GM18867 (cell line): ENCODE data around the gene SCN10A.
A peak's percentile ranks its signal among the peaks of the same experiment; 100 is the strongest.

Experiments
- ATAC-seq: cut with Tn5 transposase; IDR thresholded peaks from one replicate; pipeline ENCODE4 v1.9.1; 2021; ENCODE audit warnings: mild to moderate bottlenecking, moderate library complexity; ENCODE audit not compliant: unreplicated experiment

Gene SCN10A

DNA sequence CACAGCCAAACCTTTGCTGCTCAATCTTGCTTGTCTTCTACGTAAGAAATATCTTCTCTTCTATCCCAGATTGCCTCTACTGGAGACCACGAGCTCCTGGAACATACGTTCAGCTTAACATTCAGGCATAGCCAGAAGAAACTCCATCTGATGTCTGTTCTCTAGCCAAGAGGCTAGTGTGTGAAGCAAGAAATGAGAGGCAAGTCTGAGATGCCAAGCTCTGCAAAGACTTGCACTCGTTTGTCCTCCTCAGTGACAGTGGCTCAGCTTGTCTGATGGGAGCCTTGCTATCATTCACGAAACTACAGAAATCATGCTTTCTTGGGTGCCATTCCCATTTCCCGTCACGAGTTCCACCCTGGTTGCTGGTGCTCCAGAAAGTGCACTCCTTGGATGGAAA lies at the start of gene SCN10A:
SCN10A (minus strand) TSS at position 192 of the 400 bp plus-strand sequence. CDS start 22,207 bp downstream, outside the sequence.
- no peak for ATAC-seq

DNA sequence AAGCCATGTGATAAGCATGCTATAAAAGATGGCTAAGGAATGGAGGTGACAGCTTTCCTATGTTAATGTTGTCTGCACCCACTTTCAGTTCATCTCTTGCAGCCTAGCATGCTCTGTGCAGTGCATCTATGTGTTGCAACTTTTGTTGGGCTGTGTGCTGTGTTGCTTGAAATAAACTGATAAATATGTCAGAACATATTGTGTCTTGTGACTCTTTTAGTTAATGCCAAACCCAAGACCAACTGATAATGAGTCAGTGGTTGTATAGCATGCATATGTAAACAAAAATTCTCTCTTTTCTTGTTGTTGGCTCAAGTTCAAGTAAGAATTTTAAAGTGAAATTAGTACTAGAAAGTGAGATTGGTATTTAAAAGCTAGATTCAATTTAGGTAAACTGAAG lies 37.0 kb upstream of the SCN10A start:
- no peak for ATAC-seq

DNA sequence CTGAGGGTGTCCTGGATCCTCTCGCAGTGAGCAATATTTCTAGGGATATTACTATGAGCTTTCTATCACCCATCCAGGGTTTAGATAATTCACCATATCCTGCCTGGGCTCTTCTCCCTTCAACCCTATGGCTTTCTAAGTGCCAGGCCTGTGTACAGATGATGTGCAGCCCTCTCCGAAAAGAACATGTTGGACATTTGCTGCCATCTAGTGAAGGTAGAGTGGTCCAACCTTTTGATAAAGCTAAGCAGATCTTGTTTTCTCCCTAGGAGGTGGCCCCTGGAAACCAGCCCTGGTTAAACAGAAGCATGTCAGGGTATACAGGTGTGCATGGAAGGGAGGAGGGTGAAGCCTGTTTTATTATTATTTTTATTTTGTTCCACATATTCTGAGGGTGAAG lies 27.9 kb upstream of the SCN10A start:
- no peak for ATAC-seq

DNA sequence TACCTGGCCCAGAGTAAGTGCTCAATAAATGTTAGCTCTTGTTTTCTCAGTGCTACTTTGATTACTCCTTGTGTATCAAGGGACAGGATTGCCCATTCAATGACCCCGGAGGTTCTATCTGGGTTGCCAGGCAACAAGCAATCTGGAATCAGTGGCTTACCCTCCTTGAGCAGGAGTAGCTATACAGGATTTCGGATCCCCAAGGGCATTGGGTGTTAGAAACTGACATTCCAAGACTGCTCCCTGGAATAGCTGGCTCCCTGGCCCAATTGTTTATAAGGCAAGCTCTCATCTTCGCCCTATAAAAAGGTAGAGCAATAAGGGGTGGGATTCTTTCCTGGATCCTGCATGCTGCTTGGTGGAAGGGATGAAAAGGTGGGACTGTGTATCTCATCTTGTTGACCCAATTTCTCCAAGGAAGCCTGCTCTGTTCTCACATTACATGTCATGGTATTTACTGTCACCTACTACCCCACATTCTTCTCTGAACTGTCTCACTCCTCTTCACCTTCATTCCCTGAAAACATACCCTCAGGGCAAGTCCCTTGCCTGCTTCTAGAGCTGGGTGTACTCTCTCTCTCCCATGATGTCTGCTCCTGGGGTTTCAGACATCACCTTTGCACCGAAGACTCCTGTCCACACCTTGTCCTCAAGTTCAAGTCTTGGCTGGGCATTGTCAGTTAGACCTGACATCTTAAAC lies 26.4 kb upstream of the SCN10A start:
- ATAC-seq = no peak

DNA sequence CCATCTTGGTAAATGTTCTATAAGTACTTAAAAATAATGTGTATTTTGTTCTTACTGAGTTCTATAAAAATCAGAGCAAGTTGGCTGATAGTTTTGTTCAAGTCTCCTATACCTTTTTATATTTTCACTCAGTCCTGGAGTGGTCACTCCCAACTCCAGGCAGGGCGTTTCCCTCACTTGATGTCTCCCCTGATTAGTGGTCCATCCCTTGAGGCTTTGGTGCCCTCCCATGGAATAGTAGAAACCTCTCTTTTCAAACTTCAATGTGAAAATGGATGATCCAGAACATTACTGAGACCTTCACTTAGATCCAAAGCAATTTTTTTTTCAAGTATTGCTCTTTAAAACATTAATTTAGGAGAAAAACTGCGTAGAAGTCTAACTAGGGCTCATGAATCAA lies 25.0 kb upstream of the SCN10A start:
- ATAC-seq = no peak

DNA sequence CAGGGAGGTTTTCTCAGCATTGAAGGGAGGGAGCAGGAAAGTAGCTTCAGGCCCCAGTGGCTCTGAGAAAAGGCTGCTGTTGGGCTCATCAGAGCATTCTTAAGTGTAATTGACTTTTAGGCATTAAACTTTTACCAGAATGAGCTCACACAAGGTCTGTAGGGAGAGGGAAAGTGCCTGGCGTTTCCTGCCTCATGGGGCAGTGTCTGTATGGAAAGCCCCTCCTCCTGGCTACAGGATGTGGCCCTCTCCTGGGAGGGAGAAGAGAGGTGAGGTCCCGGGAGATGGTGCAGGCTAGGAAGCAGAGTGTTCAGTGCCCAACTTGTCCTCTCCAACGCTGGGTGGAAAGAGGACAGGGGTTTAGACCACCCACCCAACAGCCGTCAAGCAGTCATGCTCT lies 21.3 kb upstream of the SCN10A start:
- ATAC-seq = no peak

DNA sequence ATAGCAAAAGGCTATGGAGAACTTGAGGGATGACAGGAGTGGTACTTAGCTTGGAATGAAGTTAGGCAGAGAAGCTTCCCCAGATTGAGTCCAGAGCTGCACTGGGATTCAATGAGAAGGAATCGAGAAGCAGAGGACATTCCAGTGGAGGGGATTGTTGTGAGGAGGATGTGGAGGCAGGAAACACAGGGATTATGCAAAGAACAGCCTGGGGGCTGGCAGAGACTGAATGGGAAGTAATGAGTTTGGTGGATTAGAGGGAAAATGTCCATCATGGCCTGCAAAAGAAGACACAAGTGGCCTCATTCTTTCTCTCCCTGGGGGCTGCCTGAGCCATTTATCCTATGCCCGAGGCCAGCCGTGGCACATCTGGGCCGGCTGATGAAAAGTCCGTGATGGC lies 20.5 kb upstream of the SCN10A start:
- ATAC-seq = no peak

DNA sequence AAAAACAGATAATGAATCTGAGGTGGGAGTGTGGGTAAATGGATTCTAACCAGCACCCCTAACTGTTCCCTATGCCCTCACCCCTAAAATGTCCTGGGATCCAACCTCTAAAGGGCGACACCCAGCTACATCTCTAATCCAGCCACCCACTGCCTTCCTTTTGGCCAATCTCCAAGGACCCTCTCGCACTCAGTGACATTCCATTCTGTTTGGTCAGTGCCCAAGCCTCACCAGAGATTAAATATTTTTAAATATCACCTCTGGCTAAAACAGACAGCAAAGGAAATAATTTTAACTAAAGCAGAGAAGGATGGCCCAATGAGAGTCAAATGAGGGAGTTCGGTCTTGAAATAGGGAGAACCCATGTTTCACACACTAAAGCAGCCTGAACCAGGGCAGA lies 19.9 kb upstream of the SCN10A start:
- ATAC-seq = no peak

DNA sequence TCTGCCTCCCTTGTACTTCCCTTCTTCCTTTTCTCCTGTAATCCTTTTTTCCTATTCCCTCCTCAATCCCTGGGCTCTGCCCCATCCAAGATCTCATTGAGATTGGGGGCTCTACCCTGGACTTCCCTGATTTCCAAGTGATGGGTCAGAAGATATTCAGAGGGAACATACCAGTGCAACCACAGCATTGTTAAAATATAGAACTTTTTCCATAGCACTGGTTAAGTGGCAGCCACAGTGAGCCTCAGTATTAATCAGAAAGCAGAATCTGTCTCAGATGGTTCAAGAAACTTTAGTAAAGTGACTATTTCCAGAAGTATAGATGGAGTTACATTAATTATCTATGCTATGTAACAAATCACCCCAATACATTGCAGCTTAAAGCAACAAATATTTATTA lies 18.7 kb upstream of the SCN10A start:
- no peak for ATAC-seq

DNA sequence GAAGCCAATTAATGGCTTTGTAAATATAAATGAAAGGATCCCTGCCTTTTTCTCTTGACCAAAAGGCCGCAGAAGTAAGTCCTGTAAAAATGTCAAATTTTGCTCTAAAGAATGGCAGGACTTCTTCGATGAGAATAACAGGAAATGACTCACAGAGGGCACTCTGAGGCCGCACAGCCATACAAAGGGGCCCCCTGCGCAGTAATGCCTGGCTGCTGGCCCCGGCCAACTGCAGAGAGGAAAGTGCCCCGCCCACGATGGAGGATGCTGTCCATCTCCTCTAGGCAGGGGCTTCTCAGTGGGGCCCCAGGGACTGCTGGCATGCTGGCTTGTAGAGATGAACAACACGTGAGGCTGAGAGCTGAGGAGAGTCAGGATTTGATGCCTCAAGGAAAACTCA lies 18.1 kb upstream of the SCN10A start:
- peak; percentile 39 for ATAC-seq

DNA sequence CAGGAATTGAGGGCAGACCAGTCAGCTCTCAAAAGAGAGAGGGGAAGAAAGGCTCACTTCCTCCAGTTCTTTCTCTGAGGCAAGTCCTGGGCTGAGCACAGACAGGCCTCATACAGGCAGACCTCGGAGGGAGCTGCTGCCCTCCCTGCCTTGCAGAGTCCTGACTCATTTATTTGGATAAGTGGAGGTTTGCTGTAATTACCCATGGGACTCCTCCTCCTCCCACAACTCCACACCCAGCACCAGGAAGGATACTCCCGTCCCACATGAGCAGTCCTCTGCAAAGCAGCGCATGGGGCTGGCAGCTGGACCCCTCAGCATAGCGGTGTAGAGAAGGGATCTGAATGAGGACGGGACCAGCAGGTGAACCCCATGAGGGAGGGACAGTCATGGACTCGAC lies 13.4 kb upstream of the SCN10A start:
- no peak for ATAC-seq

DNA sequence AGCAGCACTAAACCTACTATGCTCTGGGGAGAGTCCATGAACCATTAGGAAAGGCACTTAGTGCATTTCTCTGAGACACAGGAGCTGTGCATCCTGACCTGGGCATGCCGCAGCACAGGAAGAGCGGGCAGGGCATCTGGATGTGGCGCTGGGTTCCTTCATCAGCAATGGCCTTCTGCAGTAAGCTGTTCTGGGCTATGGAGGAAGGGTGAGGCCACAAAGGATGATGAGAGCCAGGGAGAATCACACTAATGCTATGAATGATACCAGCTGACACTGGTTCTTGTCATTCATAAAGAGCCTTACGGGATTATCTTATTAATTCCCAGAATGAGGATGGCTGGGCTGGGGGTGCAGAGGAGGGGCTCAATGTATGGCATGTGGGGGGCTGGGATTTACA lies 12.7 kb upstream of the SCN10A start:
- no peak for ATAC-seq

DNA sequence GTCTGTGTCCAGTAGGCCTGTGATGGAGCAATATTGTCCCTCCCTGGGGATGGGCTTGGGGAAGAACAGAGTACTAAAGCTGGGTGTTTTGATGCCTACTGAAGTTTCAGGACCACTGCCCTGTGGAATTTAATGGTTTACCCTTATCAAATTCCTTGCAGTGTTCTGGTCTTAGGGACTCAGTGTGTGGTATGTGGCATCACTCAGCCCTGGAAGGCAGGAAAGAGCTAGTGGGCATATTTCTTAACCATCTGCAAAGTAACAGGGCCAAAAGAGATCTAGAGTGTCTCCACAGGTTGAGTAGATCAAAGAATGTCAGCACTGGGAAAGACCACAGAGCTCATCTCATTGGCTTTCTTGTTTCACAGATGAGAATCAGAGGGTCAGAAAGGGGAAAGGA lies 11.8 kb upstream of the SCN10A start:
- no peak for ATAC-seq

DNA sequence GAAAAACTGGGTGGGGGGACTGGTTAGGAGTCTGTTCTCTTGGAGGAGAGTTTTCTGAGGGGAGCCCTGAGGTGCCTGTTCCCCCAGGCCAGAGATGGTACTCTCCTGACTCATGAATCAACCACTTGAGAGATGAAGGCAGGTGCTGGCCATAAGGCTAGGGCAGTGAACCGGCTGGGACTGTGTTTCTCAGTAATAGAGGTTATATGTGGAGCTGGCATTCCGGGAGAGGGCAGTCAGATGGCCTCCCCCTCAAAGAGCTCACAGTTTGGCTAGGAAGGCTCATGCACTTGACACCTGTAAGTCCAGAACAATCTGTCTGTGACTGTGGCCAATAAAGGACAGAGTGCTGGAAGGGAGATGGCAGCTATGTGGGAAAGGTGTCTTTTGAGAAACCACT lies 10.0 kb upstream of the SCN10A start:
- ATAC-seq = no peak

DNA sequence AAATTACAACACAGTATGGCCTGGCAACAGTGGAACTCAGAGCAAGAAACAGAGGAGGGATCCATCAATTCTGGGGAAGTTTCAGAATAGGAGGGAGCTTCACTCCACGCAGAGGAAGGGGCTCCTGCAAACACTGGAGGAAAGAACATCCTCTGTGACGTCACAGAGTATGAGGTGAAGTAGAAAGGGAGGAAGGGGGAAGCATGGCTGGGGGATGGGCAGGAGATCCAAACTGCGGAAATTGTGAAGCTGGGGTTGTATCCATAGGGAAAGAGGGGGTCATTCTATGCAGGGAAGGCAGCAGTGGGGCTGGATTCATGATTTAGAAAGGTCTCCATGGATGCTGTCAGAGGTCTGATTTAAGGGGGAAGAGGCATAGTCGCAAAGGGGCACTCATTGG lies 8.3 kb upstream of the SCN10A start:
- no peak for ATAC-seq

DNA sequence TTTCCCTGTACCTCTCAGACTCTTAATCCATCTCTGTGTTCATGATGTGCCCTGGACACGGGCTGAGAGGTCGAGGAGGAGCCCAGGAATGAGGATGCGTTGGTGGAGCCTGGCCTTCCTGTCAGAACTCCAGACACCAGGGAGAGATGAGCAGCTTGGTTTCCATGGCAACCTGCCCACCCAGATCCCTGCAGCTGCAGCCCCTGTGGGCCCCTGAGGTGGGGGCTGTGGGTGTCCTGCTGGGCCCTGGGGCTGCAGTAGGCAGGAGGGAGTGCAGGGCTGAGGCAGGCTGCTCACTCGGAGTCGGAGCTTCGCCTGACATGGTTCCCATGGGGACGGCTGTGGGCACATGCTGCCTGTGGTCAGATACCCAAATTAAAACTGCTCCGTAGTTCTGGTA lies 7.7 kb upstream of the SCN10A start:
- ATAC-seq = no peak

DNA sequence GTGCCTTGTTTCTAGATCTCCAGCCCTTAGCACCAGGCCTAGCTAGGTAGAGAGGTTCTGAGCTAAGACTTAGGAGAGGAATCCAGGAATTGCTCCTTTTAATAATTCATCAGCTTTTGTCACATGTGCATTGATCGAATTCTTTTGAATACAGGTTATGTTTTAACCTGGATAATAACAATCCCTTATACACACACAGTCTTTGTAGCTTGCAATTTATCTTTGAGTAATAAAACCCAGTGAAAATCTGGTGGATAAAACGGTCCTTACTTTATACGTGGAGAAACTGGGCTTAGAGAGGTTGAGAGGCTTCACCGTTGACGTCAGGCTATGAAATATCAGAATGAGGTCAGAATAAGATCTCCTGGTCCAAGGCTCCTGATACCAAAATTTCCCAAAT lies 7.2 kb upstream of the SCN10A start:
- ATAC-seq = no peak

DNA sequence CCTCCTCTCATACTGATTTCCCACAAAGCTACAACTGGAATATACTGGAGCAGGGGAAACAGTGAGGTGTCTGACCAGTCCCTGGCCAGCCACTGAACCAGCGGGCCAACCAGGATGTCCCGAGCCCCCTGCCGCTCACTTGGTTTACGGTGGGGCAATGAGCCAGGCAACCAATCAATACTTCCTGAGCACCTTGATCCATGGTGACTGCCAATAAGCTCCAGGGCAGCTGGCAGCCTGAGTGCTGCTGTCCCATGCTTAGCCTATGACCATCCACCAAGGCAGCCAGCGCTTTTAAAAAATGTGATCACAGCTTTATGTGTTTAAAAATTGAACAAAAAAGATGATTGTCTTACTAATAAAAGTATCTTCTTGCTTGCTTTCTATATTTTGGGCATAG lies 4.2 kb downstream of the SCN10A start:
- ATAC-seq = no peak

DNA sequence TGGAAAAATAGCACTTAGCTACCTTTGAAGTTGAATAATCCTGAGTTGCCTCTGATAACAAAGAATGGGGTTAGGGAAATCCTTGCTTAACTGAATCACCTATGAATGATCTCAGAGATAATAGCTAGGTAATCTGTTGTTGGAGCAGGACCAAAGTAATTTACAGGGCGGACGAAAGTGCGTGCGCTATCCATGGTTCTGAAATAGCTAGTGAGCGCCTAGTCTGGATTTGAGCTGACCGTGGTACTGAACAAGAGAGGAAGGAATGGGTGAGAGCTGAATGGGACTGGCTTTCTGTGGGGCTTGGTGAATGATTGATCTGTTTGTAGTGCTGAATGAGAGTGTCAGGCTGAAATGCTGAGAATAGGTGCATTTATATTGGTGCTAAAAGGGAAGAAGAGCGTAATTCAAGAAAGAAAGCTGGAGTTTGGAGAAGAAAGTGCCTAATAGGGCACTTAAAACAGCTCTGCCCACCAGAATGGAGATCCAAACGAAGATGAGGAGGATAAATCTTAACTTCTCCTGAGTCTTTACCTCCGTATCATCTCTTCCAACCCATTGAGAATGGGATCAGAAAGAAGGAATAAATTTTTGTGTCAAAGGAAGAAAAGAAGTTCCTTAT lies 10.1 kb downstream of the SCN10A start:
- ATAC-seq = no peak

DNA sequence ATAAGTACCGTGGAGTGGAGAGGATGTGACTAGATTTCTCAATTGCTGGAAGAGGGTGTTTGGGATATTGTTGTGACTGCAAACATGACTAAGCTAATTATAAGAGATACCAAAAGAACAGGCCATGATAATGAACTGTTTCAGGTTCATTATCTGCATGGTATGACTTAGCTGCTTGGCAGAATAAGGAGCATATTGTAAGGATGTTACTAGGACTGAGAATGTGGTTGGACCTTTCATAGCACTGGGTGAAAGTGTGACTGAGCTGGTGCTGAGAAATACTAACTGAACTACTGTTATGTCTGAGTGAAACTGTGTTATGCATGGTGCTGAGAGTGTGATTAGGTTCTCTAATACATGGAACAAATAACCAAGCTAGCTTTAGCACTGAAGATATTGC lies 11.0 kb downstream of the SCN10A start:
- no peak for ATAC-seq

DNA sequence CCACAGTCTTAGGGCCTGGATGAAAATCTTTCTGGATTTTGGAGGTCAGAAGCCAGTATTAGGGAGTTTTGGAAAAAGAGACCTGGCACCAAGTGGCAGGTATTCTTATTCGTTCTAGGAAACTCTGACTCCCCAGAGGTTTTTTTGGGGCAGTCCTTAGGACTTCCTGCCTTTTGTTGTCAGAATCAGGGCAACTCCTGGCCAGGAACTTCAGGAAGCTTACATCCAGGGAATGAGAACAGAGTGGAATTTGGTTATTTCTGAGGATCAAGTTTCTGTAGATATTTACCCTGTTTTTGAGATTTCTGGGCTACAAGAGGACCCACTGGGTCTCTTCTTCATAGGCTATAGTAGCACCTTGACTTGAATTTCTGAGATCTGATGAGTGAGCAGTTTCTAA lies 15.5 kb downstream of the SCN10A start:
- ATAC-seq = no peak

DNA sequence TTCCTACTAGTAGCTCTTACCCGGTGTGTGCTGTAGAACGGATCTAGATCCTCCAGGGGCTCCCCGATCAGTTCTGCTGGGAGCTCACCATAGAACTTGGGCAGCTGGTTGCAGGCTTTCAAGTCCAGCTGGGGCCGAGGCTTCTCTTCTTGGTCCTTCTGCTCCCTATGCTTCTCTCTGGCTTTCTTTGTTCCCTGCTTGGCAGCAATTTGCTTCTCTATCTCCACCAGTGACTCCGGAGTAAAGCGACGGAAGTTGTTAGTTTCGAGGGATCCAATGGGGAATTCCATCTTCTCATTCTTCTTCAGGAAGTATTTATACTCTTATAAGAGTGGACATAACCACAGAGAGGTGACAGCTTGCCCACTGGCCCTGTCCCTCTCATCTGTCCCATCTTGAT lies 22.3 kb downstream of the SCN10A start:
- ATAC-seq = no peak

DNA sequence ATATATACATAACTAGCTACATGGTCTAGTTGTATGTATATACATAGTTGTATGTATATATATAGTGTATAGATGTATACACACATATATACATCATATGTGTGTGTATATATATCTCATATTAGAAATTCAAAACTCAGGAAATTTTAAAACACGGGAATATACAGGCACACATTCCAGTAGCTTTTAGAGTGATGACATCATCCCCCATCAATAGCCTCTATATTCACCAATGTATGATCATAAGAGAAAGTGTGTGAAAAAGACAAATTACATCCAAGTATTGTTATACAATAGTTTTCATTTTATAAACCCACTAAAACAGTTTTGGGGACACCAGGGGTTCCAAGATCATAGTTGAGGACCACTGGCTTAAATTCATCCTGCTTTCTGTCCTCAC lies 23.0 kb downstream of the SCN10A start:
- no peak for ATAC-seq
